AG09309 (cell line): Measurements from ENCODE around the gene C15orf39.
A peak's percentile ranks its signal among the peaks of the same experiment; 100 is the strongest.
"Not testable (repeated sequence)": the region's sequence is repeated elsewhere in the genome, so short reads cannot be mapped to it uniquely, and the experiment has no call there.

Experiments used
- DNase-seq: peaks from one replicate; pipeline ENCODE4 v3.0.0-alpha.2; 2010; ENCODE audit warnings: low read depth
- H3K4me3 ChIP-seq: 2 replicates; pipeline ENCODE4 v1.5.1; 2011; ENCODE audit warnings: mild to moderate bottlenecking, low read depth, low read length, moderate library complexity; ENCODE audit not compliant: control insufficient read depth
- TF ChIP-seq, protein P1 (sequence below): IDR thresholded peaks from 2 replicates; pipeline ENCODE4 v1.5.1; 2011; ENCODE audit warnings: mild to moderate bottlenecking, low read depth, low read length, inconsistent platforms; ENCODE audit not compliant: insufficient read depth, control insufficient read depth; ENCODE audit errors: missing control alignments

Gene C15orf39

DNA sequence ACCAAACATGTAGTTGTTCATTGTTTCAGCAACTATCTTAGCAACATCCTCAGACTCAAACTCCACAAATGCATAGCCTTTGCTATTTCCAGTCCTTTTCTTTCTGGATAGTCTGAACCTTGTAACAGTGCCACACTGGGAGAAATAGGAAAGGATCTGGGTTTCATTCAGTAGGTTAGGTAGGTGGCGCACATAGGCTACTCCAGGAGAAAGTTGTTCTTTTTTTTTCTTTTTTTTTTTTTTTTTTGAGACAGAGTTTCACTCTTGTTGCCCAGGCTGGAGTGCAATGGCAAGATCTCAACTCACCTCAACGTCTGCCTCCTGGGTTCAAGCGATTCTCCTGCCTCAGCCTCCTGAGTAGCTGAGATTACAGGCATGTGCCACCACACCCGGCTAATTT is 50.6 kb downstream of the C15orf39 start:
- DNase-seq, H3K4me3 ChIP-seq: not testable (repeated sequence)
- TF ChIP-seq, protein P1, sequence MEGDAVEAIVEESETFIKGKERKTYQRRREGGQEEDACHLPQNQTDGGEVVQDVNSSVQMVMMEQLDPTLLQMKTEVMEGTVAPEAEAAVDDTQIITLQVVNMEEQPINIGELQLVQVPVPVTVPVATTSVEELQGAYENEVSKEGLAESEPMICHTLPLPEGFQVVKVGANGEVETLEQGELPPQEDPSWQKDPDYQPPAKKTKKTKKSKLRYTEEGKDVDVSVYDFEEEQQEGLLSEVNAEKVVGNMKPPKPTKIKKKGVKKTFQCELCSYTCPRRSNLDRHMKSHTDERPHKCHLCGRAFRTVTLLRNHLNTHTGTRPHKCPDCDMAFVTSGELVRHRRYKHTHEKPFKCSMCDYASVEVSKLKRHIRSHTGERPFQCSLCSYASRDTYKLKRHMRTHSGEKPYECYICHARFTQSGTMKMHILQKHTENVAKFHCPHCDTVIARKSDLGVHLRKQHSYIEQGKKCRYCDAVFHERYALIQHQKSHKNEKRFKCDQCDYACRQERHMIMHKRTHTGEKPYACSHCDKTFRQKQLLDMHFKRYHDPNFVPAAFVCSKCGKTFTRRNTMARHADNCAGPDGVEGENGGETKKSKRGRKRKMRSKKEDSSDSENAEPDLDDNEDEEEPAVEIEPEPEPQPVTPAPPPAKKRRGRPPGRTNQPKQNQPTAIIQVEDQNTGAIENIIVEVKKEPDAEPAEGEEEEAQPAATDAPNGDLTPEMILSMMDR = peak; percentile 22

DNA sequence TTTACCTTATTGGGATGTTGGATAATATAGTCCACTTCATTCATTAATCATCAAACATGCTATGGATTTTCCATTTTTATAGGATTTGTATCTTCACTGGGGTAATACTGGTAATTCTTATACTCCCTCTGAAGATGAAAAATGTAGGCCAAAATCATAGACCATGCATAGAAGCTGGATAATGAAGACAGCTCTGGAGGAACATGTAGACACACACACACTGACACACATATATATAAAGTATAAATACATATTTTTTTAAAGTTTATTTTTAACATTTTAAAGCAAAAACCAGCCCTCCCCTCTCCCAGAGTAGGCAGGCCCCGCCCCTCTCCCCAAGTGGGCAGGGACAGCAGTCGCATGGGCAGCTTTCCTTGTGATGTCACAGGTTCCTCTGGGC is 56.4 kb downstream of the C15orf39 start, which contains the start of gene GOLGA6C:
Gene GOLGA6C, plus strand, starts transcription at position 301 of the 400 bp plus-strand sequence. CDS start 265 bp downstream, outside the sequence.
- DNase-seq, H3K4me3 ChIP-seq: not testable (repeated sequence)

DNA sequence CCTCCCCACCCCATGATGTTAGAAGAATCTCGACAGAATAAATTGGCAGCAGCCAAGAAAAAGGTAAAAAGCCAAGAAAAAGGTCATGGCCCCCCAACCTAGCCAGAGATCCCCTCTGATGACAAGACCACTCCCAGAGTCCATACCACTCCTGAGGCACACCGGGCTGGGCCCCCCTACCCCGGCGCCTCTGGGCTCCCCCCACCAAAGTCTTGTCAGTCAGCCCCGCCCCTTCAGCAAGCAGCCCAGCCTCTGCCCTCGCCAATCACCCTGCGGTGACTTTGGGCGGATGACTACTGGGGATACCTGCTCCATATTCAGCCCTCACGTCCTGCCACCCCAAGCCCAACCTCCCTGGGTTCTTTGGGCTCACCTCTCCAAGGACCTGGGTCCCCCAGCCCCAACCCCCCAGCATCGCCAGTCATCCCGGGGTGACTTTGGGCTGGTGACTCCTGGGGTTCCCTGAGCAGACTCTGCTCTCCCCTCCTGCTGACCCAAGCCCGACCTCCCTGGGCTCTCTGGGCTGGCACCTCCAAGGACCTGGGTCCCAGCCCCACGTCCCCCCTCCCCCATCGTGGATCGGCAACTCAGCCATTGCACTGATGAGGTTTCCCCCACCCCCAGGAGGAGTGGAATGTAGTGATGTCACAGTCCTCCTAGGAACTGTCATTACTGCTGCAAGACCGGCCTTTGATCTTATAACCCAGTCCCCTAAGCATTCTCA is 57.1 kb downstream of the C15orf39 start:
- not testable (repeated sequence) for H3K4me3 ChIP-seq, DNase-seq

DNA sequence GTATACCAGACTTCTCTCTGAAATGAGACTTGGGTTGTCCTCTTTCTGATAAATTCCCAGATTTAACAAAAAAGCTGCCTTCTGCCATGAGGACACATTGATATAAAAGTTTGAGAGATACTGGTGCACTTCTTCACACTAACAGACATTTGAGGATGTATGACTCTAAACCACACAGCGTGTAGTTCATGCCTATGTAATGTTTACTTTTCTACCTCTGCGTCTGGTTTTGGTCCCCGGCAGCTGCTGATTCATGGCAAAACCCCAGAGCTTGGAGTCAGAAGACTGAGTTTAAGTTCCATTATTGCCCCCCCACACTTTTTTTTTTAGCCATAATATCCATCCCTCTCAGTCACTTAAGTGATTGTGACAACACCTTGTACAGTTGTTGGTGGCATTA is 58.2 kb downstream of the C15orf39 start:
- not testable (repeated sequence) for H3K4me3 ChIP-seq, DNase-seq
